Measurements from ENCODE around the gene TEX101. TPM values are rescaled to one million over a fixed set of nuclear protein-coding genes. Genes with fewer than 3 reads are reported as not detected.
"Not testable (repeated sequence)": the region's sequence is repeated elsewhere in the genome, so short reads cannot be mapped to it uniquely, and the experiment has no call there.

TEX101 gene
- total RNA-seq, 1 donor from 2014 or later, result not detected

- FAIRE-seq, result no peak
- Histone ChIP-seq H3K36me3 (ENCODE audit: control insufficient read depth, insufficient read depth, low read length) (no peaks in the 10 kb centered on the region), H3K4me3 (ENCODE audit: low read depth, low read length) (no peak overlapping the region), H3K27me3 (ENCODE audit: control insufficient read depth, insufficient read depth, low read length) (no peaks in the 10 kb centered on the region)
- no peak for DNase-seq (ENCODE audit: low read depth)
- no peak for TF ChIP-seq CTCF (IDR thresholded peaks at IDR 0.05; ENCODE audit: insufficient read depth, low read length, severe bottlenecking)
These were observed 18.6 kb downstream of the TEX101 start for GRCh38 chr19:43433358-43433673.

GRCh38 chr19:43433689-43434088, 19.0 kb downstream of the TEX101 start:
- no peak for TF ChIP-seq CTCF (IDR thresholded peaks at IDR 0.05; ENCODE audit: insufficient read depth, low read length, severe bottlenecking)
- H3K27me3 ChIP-seq (ENCODE audit: control insufficient read depth, insufficient read depth, low read length), result no peaks in the 10 kb centered on the region
- H3K4me3 ChIP-seq (ENCODE audit: low read depth, low read length), result no peak overlapping the region
- DNase-seq (ENCODE audit: low read depth) (no peak), FAIRE-seq (no peak)
- H3K36me3 ChIP-seq (ENCODE audit: control insufficient read depth, insufficient read depth, low read length), result no peaks in the 10 kb centered on the region

GRCh38 chr19:43435775-43436174, 21.1 kb downstream of the TEX101 start:
- H3K4me3 ChIP-seq (ENCODE audit: low read depth, low read length), result no peak overlapping the region
- H3K27me3 ChIP-seq (ENCODE audit: control insufficient read depth, insufficient read depth, low read length), result no peaks in the 10 kb centered on the region
- DNase-seq (ENCODE audit: low read depth) (no peak), FAIRE-seq (peak; percentile 60)
- no peaks in the 10 kb centered on the region for H3K36me3 ChIP-seq (ENCODE audit: control insufficient read depth, insufficient read depth, low read length)
- no peak for TF ChIP-seq CTCF (IDR thresholded peaks at IDR 0.05; ENCODE audit: insufficient read depth, low read length, severe bottlenecking)

- not testable (repeated sequence) for H3K4me3 ChIP-seq (ENCODE audit: low read depth, low read length); H3K27me3 ChIP-seq (ENCODE audit: control insufficient read depth, insufficient read depth, low read length); H3K36me3 ChIP-seq (ENCODE audit: control insufficient read depth, insufficient read depth, low read length); DNase-seq (ENCODE audit: low read depth); FAIRE-seq
These were observed 22.6 kb downstream of the TEX101 start for GRCh38 chr19:43437284-43437683.

GRCh38 chr19:43437712-43438111, 23.0 kb downstream of the TEX101 start:
- FAIRE-seq, result no peak
- no peaks in the 10 kb centered on the region for H3K36me3 ChIP-seq (ENCODE audit: control insufficient read depth, insufficient read depth, low read length)
- no peak overlapping the region for H3K4me3 ChIP-seq (ENCODE audit: low read depth, low read length)

GRCh38 chr19:43438291-43439031, 23.8 kb downstream of the TEX101 start:
- FAIRE-seq (no peak), DNase-seq (ENCODE audit: low read depth) (peak; percentile 70)
- TF ChIP-seq CTCF (IDR thresholded peaks at IDR 0.05; ENCODE audit: insufficient read depth, low read length, severe bottlenecking), result no peak
- no peaks in the 10 kb centered on the region for H3K27me3 ChIP-seq (ENCODE audit: control insufficient read depth, insufficient read depth, low read length)
- H3K36me3 ChIP-seq (ENCODE audit: control insufficient read depth, insufficient read depth, low read length), result no peaks in the 10 kb centered on the region
- H3K4me3 ChIP-seq (ENCODE audit: low read depth, low read length), result no peak overlapping the region

More at GRCh38 chr19:43437712-43438111, 23.0 kb downstream of the TEX101 start:
- no peak for TF ChIP-seq CTCF (IDR thresholded peaks at IDR 0.05; ENCODE audit: insufficient read depth, low read length, severe bottlenecking)
- DNase-seq (ENCODE audit: low read depth), result no peak
- H3K27me3 ChIP-seq (ENCODE audit: control insufficient read depth, insufficient read depth, low read length), result no peaks in the 10 kb centered on the region

Measured in bronchial epithelial cell (primary cell).